ENCODE data around the gene PPP3R1. TPM values are rescaled to one million over a fixed set of nuclear protein-coding genes. Genes with fewer than 3 reads are reported as not detected.
A peak's percentile ranks its signal among the peaks of the same experiment; 100 is the strongest.

Gene PPP3R1
- total and polyA plus RNA-seq, 12 donors: 11.8 to 169 (median 52.1) TPM

DNA sequence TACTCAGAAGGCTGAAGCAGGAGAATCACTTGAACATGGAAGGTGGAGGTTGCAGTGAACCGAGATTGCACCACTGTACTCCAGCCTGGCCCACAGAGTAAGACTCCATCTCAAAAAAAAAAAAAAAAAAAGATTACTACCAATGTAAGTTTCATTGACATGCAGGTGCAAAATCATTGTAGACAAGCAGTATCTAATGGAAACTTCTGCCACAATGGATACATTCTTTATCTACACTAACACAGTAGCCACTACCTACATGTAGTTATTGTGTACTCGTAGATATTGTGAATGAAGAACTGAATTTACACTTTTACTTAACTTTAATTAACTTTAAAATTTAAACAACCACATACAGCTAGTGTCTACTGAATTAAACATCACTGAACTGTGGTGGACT lies 10.6 kb downstream of the PPP3R1 start:
- no peaks in the 10 kb centered on the region for H3K27me3 ChIP-seq
- 94 to 96% (median 95%) methylated on average over 2 of the region's 2 CpGs for WGBS, 4 donors
- H3K4me1 ChIP-seq (replicated peaks in 1 of 2): peaks cover 37 to 90% of the 10 kb centered on the region in 2 donors
- no peak overlapping the region for H3K4me3 ChIP-seq
- TF ChIP-seq POLR2A (IDR thresholded peaks at IDR 0.05): no peak
- TF ChIP-seq CTCF (IDR thresholded peaks at IDR 0.05): no peak
- intact Hi-C loops (cut with DNase I): loop anchor here in 1 of 2 donors (10.0 kb wide), 1 partner anchor 117 kb away; no protein-coding TSS in a partner anchor
- DNase-seq: no peak
- no peaks in the 10 kb centered on the region for H3K9me3 ChIP-seq (replicated peaks in 1 of 3)
- H3K36me3 ChIP-seq (replicated peaks in 1 of 2): no peaks in the 10 kb centered on the region
- no peak overlapping the region for H3K27ac ChIP-seq

GRCh38 chr2:68240446-68240845 lies 11.9 kb downstream of the PPP3R1 start:
- TF ChIP-seq CTCF (IDR thresholded peaks at IDR 0.05): no peak
- no peak for TF ChIP-seq POLR2A (IDR thresholded peaks at IDR 0.05)
- no peaks in the 10 kb centered on the region for H3K36me3 ChIP-seq (replicated peaks in 1 of 2)
- H3K4me1 ChIP-seq (replicated peaks in 1 of 2): peaks cover 31 to 90% of the 10 kb centered on the region in 2 donors
- no peak for DNase-seq
- intact Hi-C loops (cut with DNase I): loop anchor here in 1 of 2 donors (10.0 kb wide), 1 partner anchor 116 kb away; no protein-coding TSS in a partner anchor
- H3K27ac ChIP-seq: no peak overlapping the region
- H3K27me3 ChIP-seq: no peaks in the 10 kb centered on the region
- no peak overlapping the region for H3K4me3 ChIP-seq
- WGBS, 4 donors: 72 to 78% (median 76%) methylated on average over 4 of the region's 4 CpGs
- no peaks in the 10 kb centered on the region for H3K9me3 ChIP-seq (replicated peaks in 1 of 3)

DNA sequence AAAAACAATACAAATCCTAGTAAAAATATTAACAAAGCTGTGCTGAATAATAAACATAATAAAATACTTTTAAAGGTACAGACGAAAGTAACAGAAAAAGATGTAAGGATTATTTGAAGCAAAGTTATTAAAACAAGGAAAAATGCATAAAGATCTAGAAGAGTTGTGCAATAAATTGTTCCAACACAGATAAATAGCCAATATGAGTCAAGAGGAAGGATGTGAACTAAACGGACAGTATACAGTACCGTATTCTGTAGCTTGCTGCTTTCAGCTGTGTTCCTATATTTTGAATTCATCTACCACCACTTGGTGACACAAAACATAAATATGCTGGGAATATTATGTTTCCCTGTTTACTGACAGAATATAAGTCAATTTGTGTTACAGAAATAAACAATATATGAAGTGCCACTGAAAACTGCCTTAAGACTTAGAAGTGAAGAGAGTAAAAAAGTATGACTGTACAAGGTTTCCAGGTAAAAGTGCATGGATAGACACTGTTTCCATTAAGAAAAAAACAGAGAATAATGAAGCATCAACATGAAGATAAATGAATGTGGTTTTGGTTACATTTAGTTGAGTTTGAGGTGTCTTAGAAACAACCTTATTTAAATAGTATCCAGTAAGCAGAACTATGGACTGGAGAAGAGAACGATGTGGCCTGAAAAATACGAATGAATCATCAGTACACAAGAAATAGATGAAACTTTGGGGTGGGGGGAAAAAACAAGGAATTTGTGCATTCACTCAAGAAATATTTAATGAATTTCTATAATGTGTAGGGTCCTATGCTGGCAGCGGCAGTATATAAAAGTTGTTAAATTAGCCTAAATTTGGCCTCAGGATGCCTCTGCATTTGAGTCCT lies 13.1 kb downstream of the PPP3R1 start:
- H3K4me3 ChIP-seq: peak overlapping the region in 1 of 4 donors; percentile 11
- peak overlapping the region in 2 of 5 donors; percentile 14 to 15 for H3K27ac ChIP-seq
- no peak for DNase-seq
- H3K9me3 ChIP-seq (replicated peaks in 1 of 3): no peaks in the 10 kb centered on the region
- H3K27me3 ChIP-seq: no peaks in the 10 kb centered on the region
- WGBS, 4 donors: 44 to 49% (median 46%) methylated on average over 6 of the region's 6 CpGs
- intact Hi-C loops (cut with DNase I): no loop called here
- H3K36me3 ChIP-seq (replicated peaks in 1 of 2): no peaks in the 10 kb centered on the region
- peaks cover 32 to 90% of the 10 kb centered on the region in 2 donors for H3K4me1 ChIP-seq (replicated peaks in 1 of 2)
- no peak for TF ChIP-seq POLR2A (IDR thresholded peaks at IDR 0.05)
- no peak for TF ChIP-seq CTCF (IDR thresholded peaks at IDR 0.05)

DNA sequence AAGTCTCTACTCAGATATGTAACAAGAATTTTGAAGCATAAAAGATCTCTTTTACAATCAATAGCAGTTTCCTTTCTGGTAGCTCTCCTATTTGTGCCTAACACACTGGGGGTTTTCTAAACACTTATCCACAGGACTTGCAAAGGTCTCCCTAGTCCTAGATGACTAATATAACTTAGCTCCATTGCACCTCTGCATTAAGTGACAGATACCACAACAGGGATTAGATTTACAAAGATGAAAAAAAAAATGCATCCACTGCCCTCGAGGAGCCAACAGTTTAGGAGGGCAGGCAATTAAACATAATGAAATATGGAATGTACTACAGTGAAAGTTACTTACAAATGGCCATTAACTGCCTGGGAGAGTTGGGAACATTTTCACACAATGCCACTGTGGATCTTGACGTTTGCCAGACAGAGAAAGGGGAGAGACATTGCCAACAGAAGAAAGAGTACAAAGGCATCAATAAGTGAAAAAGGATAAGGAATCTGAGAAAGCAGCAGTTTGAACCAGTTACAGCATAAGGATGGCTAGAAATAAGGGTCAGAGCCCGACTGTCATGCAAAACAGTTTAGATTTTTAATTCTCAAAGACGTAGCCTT lies 14.3 kb downstream of the PPP3R1 start:
- H3K4me1 ChIP-seq (replicated peaks in 1 of 2): peaks cover 38 to 82% of the 10 kb centered on the region in 2 donors
- H3K36me3 ChIP-seq (replicated peaks in 1 of 2): no peaks in the 10 kb centered on the region
- H3K9me3 ChIP-seq (replicated peaks in 1 of 3): no peaks in the 10 kb centered on the region
- TF ChIP-seq POLR2A (IDR thresholded peaks at IDR 0.05): no peak
- no peak for TF ChIP-seq CTCF (IDR thresholded peaks at IDR 0.05)
- peak overlapping the region in 4 of 5 donors; percentile 8 to 33 (median 14) for H3K27ac ChIP-seq
- WGBS, 4 donors: 27 to 31% (median 29%) methylated on average over 4 of the region's 4 CpGs
- intact Hi-C loops (cut with DNase I): no loop called here
- no peaks in the 10 kb centered on the region for H3K27me3 ChIP-seq
- peak overlapping the region in 1 of 4 donors; percentile 11 for H3K4me3 ChIP-seq
- no peak for DNase-seq
